ENCODE measurements around the gene PPFIBP1.
"Not testable (repeated sequence)": the region's sequence is repeated elsewhere in the genome, so short reads cannot be mapped to it uniquely, and the experiment has no call there.

The PPFIBP1 gene

GRCh38 chr12:27709932-27710591 lies 186.1 kb downstream of the PPFIBP1 start:
- DNase-seq (ENCODE audit: low spot score), result peak; percentile 66

- peak; percentile 96 for DNase-seq (ENCODE audit: low spot score)
These were observed 186.7 kb downstream of the PPFIBP1 start, which contains the start of gene MRPS35 for GRCh38 chr12:27710592-27711316. MRPS35 (plus strand) TSS chr12:27710832; CDS start chr12:27710844, 12 bp downstream.

GRCh38 chr12:27711317-27711682 lies 187.3 kb downstream of the PPFIBP1 start:
- peak; percentile 52 for DNase-seq (ENCODE audit: low spot score)

GRCh38 chr12:27711967-27712366 lies 188.0 kb downstream of the PPFIBP1 start:
- no peak for DNase-seq (ENCODE audit: low spot score)

- DNase-seq (ENCODE audit: low spot score), result no peak
These were observed 199.2 kb downstream of the PPFIBP1 start for GRCh38 chr12:27723212-27723611.

GRCh38 chr12:27730097-27730588 lies 206.1 kb downstream of the PPFIBP1 start:
- no peak for DNase-seq (ENCODE audit: low spot score)

GRCh38 chr12:27732281-27732680 lies 208.3 kb downstream of the PPFIBP1 start:
- DNase-seq (ENCODE audit: low spot score), result no peak

- DNase-seq (ENCODE audit: low spot score), result peak; percentile 66
These were observed 209.1 kb downstream of the PPFIBP1 start for GRCh38 chr12:27733052-27733656.

- DNase-seq (ENCODE audit: low spot score), result no peak
These were observed 209.8 kb downstream of the PPFIBP1 start for GRCh38 chr12:27733791-27734190.

- not testable (repeated sequence) for DNase-seq (ENCODE audit: low spot score)
These were observed 210.3 kb downstream of the PPFIBP1 start for GRCh38 chr12:27734321-27734720.

GRCh38 chr12:27743601-27744000 lies 219.6 kb downstream of the PPFIBP1 start:
- no peak for DNase-seq (ENCODE audit: low spot score)

Measured in LoVo (cell line).